WI38 (cell line): ENCODE measurements around the gene CERS1.

Experiments
- H3K4me3 ChIP-seq: 2 replicates; pipeline ENCODE4 v1.5.1; 2011; ENCODE audit warnings: low read depth, mild to moderate bottlenecking, control low read depth, low read length
- TF ChIP-seq, protein P1 (sequence below): IDR thresholded peaks from 2 replicates; pipeline ENCODE4 v1.5.1; 2012; ENCODE audit warnings: low read depth, mild to moderate bottlenecking, control low read depth, low read length

The CERS1 gene

DNA sequence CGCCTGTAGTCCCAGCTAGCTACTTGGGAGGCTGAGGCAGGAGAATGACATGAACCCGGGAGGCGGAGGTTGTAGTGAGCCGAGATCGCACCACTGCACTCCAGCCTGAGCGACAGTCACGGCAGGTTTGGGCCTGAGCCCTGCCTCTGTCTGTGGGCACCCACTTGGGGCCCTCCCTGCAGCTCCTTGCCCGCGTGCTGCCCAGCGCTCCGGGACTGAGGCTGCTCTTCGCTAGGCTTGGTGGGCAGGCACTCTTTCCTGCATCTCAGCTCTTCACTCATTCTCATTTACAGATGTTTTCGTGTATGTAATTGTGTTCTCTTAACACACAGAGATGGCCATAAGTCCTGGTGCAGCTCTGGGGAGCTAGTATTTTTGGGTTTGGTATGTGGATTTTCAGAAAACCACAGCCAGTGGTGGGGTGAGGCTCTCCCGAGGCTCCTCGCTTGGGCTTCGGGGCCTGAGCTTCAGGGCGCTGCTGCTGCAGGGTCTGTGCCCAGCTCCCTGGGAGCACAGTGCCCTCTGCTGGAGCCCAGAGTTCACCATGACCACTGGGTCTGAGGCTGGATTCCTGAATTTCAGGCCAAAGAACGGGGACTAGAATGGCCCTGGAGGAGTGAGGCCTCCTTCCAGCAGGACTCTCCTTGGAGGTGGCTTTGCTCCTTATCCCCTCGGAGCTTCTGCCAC is 49.0 kb downstream of the CERS1 start:
- TF ChIP-seq, protein P1, sequence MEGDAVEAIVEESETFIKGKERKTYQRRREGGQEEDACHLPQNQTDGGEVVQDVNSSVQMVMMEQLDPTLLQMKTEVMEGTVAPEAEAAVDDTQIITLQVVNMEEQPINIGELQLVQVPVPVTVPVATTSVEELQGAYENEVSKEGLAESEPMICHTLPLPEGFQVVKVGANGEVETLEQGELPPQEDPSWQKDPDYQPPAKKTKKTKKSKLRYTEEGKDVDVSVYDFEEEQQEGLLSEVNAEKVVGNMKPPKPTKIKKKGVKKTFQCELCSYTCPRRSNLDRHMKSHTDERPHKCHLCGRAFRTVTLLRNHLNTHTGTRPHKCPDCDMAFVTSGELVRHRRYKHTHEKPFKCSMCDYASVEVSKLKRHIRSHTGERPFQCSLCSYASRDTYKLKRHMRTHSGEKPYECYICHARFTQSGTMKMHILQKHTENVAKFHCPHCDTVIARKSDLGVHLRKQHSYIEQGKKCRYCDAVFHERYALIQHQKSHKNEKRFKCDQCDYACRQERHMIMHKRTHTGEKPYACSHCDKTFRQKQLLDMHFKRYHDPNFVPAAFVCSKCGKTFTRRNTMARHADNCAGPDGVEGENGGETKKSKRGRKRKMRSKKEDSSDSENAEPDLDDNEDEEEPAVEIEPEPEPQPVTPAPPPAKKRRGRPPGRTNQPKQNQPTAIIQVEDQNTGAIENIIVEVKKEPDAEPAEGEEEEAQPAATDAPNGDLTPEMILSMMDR = peak; percentile 82
- H3K4me3 ChIP-seq = no peak overlapping the region

- TF ChIP-seq, protein P1 = no peak
Observed at GRCh38 chr19:18845961-18846360, 50.0 kb downstream of the CERS1 start.

DNA sequence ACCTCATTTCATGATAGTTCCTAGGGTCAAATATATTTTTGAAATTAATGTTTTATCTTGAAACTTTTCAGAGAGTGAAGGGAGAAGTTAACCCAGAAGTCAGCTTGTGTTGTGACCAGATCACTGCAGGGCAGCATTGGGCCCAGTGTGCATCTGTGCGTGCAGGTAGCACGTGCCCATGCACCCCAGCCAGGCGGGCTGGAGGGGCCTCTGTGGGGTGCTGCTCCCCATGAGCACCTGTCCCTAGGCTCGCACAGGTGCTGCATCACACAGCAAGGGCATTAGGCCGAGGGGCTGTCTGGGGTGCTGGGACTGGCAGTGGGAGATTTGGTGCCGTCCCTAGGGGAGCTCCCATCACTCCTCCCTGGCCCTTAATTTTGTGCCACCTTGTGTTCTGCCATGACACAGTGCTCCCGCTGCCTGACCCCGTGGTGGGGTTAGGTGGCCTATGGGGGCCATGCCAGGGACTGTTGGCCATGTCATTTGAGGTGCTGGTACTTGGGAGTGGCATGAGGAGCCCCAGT is 51.1 kb downstream of the CERS1 start:
- H3K4me3 ChIP-seq = no peak overlapping the region
- TF ChIP-seq, protein P1 = no peak

More at GRCh38 chr19:18845961-18846360, 50.0 kb downstream of the CERS1 start:
- no peak overlapping the region for H3K4me3 ChIP-seq

GRCh38 chr19:18843960-18844359 is 52.0 kb downstream of the CERS1 start:
- no peak overlapping the region for H3K4me3 ChIP-seq
- TF ChIP-seq, protein P1 = no peak

GRCh38 chr19:18842166-18842565 is 53.8 kb downstream of the CERS1 start:
- TF ChIP-seq, protein P1 = no peak
- no peak overlapping the region for H3K4me3 ChIP-seq

GRCh38 chr19:18841400-18841799 is 54.6 kb downstream of the CERS1 start:
- no peak overlapping the region for H3K4me3 ChIP-seq
- TF ChIP-seq, protein P1 = no peak
